ENCODE measurements around the gene SPTB.

SPTB gene

DNA sequence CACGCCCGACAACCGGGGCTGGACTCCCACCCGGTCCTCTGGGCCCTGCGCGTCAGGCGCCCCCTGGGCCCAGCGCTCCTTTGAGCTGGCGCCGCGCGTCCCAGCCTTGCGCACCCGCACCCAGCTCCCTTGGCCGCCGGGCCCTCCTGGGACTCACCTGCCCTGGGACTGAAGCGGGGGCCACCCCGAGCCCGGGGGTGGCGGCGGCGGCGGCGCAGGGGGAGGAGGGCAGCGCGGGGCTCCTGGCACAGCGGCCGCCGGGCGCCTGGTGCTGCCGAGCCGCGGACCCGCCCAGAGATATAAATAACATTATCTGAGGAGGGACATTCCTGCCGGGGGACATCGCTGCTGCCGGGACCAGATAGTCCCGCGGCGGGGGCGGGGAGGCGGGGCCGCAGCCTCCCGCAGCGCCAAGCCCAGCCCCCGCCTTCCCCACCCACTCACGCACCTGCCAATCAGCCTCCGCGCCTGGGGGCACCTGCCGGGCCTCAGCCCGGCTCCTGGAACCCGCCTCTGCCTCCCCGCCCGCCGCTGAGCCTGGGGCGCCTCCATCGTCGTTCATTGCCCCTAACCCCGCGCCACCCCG lies at the start of gene SPTB:
Gene SPTB (minus strand): TSS at position 273 of the 586 bp plus-strand sequence. CDS start 56,813 bp downstream, outside the sequence.
- Histone ChIP-seq H3K9me3 (ENCODE audit: low read length) (no peaks in the 10 kb centered on the region), H3K4me3 (ENCODE audit: low read length) (peak within 1 kb of the TSS; percentile 50), H3K4me1 (ENCODE audit: insufficient read depth, low read length) (peaks cover 14% of the 10 kb centered on the region)

DNA sequence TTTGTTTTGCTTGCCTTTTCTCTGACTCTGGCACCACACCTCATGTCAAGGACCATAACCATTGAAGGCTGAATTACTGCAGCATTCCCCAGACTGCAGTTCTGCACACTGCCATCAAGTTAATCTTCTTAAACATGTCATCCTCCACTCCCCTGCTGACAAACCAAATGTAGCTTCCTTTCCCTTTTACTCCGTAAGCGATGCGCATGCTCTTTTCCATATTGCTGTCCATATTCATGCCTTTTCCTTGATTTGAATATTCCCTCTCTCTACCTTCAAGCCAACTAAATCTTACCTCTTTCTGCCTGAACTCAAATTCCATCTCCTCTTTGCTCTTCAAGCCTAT lies 49.3 kb upstream of the SPTB start:
- H3K9me3 ChIP-seq (ENCODE audit: low read length): no peaks in the 10 kb centered on the region
- H3K36me3 ChIP-seq (ENCODE audit: insufficient read depth, low read length): peaks cover 69% of the 10 kb centered on the region
- H3K4me1 ChIP-seq (ENCODE audit: insufficient read depth, low read length): peaks cover 13% of the 10 kb centered on the region
- H3K4me3 ChIP-seq (ENCODE audit: low read length): no peak overlapping the region
- H2AFZ ChIP-seq (ENCODE audit: low read depth, low read length): no peak overlapping the region
- H3K27me3 ChIP-seq (ENCODE audit: insufficient read depth, low read length): no peaks in the 10 kb centered on the region

More for the DNA sequence above, at the start of gene SPTB:
- Histone ChIP-seq H2AFZ (ENCODE audit: low read depth, low read length) (peak within 1 kb of the TSS; percentile 57), H3K36me3 (ENCODE audit: insufficient read depth, low read length) (no peaks in the 10 kb centered on the region), H3K27me3 (ENCODE audit: insufficient read depth, low read length) (peaks cover 78% of the 10 kb centered on the region)

GRCh38 chr14:64928239-64929013 lies 48.7 kb upstream of the SPTB start:
- Histone ChIP-seq H3K4me1 (ENCODE audit: insufficient read depth, low read length) (peaks cover 13% of the 10 kb centered on the region), H3K4me3 (ENCODE audit: low read length) (no peak overlapping the region), H3K27me3 (ENCODE audit: insufficient read depth, low read length) (no peaks in the 10 kb centered on the region), H2AFZ (ENCODE audit: low read depth, low read length) (no peak overlapping the region), H3K36me3 (ENCODE audit: insufficient read depth, low read length) (peaks cover 66% of the 10 kb centered on the region), H3K9me3 (ENCODE audit: low read length) (no peaks in the 10 kb centered on the region)

- H3K36me3 ChIP-seq (ENCODE audit: insufficient read depth, low read length): peaks cover 59% of the 10 kb centered on the region
- peaks cover 9% of the 10 kb centered on the region for H3K4me1 ChIP-seq (ENCODE audit: insufficient read depth, low read length)
- no peak overlapping the region for H2AFZ ChIP-seq (ENCODE audit: low read depth, low read length)
- H3K9me3 ChIP-seq (ENCODE audit: low read length): no peaks in the 10 kb centered on the region
- H3K4me3 ChIP-seq (ENCODE audit: low read length): no peak overlapping the region
- H3K27me3 ChIP-seq (ENCODE audit: insufficient read depth, low read length): no peaks in the 10 kb centered on the region
These were observed 47.3 kb upstream of the SPTB start for GRCh38 chr14:64927031-64927430.

DNA sequence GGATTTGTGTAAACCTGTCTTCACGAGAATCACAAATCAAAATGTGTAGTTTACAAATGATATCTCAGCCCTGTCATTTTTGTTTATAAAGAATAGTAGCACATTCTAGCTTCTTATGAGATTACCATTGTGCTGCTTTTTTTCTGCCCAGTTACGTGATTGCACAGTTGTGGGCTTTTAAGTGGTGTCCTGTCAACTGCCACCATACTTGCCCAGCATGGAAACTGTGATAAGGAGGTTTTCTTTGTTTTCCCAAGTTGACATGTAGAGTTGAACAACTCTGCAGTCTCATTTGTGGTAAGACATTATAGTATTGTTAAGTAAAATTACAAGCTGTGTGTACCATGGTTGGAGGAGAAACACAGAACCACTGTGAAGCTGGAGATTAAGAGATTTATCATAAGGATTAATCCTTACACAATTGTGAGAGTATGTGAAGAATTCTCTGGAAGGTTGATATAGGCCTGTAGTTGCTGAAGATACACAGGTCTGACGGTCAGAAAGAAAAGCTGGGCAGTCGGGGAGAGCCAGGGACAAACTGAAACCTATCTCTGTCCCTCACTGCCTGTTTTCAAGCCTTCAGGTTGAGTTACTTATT lies 46.8 kb upstream of the SPTB start:
- peaks cover 57% of the 10 kb centered on the region for H3K36me3 ChIP-seq (ENCODE audit: insufficient read depth, low read length)
- no peak overlapping the region for H3K4me3 ChIP-seq (ENCODE audit: low read length)
- H3K27me3 ChIP-seq (ENCODE audit: insufficient read depth, low read length): no peaks in the 10 kb centered on the region
- peaks cover 4% of the 10 kb centered on the region for H3K4me1 ChIP-seq (ENCODE audit: insufficient read depth, low read length)
- no peak overlapping the region for H2AFZ ChIP-seq (ENCODE audit: low read depth, low read length)
- H3K9me3 ChIP-seq (ENCODE audit: low read length): no peaks in the 10 kb centered on the region

- no peak overlapping the region for H3K4me3 ChIP-seq (ENCODE audit: low read length)
- no peaks in the 10 kb centered on the region for H3K9me3 ChIP-seq (ENCODE audit: low read length)
- no peaks in the 10 kb centered on the region for H3K4me1 ChIP-seq (ENCODE audit: insufficient read depth, low read length)
- no peaks in the 10 kb centered on the region for H3K27me3 ChIP-seq (ENCODE audit: insufficient read depth, low read length)
- peaks cover 38% of the 10 kb centered on the region for H3K36me3 ChIP-seq (ENCODE audit: insufficient read depth, low read length)
- no peak overlapping the region for H2AFZ ChIP-seq (ENCODE audit: low read depth, low read length)
These were observed 43.3 kb upstream of the SPTB start for GRCh38 chr14:64923015-64923414.

DNA sequence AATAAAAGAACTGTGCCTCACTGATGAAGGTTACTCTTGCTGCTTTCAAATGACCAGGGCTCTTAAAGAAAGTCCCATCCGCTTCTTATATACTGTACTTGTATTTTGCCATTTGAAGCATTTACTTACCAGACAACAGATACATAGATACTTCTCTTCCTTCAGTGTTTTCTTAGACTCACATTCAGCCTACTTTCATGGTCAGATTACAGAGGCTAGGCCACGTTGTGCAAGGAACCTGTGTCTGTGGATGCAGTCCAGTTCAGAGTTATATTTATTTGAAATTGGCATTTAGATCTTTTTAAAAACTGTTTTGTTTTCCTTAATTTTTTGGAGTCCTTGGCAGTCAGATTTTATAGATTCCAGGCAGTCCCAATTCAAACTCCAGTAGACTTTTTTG lies 40.8 kb upstream of the SPTB start:
- Histone ChIP-seq H3K36me3 (ENCODE audit: insufficient read depth, low read length) (peaks cover 16% of the 10 kb centered on the region), H3K4me3 (ENCODE audit: low read length) (no peak overlapping the region), H3K9me3 (ENCODE audit: low read length) (no peaks in the 10 kb centered on the region), H3K27me3 (ENCODE audit: insufficient read depth, low read length) (no peaks in the 10 kb centered on the region), H3K4me1 (ENCODE audit: insufficient read depth, low read length) (peaks cover under 1% of the 10 kb centered on the region), H2AFZ (ENCODE audit: low read depth, low read length) (no peak overlapping the region)

DNA sequence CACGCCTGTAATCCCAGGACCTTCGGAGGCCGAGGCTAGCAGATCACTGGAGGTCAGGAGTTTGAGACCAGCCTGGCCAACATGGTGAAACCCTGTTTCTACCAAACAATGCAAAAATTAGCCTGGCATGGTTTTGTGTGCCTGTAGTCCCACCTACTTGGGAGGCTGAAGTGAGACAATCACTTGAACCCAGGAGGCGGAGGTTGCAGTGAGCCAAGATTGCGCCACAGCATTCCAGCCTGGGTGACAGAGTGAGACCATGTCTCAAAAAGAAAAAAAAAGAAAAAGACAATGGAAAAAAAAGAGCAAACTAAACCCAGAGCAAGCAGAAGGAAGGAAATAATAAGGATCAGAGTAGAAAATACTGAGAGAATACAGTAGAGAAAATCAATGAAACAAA lies 39.9 kb upstream of the SPTB start:
- Histone ChIP-seq H3K4me1 (ENCODE audit: insufficient read depth, low read length) (peaks cover 9% of the 10 kb centered on the region), H3K9me3 (ENCODE audit: low read length) (no peaks in the 10 kb centered on the region), H3K4me3 (ENCODE audit: low read length) (no peak overlapping the region), H3K27me3 (ENCODE audit: insufficient read depth, low read length) (no peaks in the 10 kb centered on the region), H2AFZ (ENCODE audit: low read depth, low read length) (no peak overlapping the region), H3K36me3 (ENCODE audit: insufficient read depth, low read length) (peaks cover 8% of the 10 kb centered on the region)

- H3K4me3 ChIP-seq (ENCODE audit: low read length): no peak overlapping the region
- H3K9me3 ChIP-seq (ENCODE audit: low read length): no peaks in the 10 kb centered on the region
- H3K36me3 ChIP-seq (ENCODE audit: insufficient read depth, low read length): peaks cover 4% of the 10 kb centered on the region
- no peaks in the 10 kb centered on the region for H3K27me3 ChIP-seq (ENCODE audit: insufficient read depth, low read length)
- H3K4me1 ChIP-seq (ENCODE audit: insufficient read depth, low read length): peaks cover 9% of the 10 kb centered on the region
- no peak overlapping the region for H2AFZ ChIP-seq (ENCODE audit: low read depth, low read length)
These were observed 39.5 kb upstream of the SPTB start for GRCh38 chr14:64919215-64919614.

- Histone ChIP-seq H3K27me3 (ENCODE audit: insufficient read depth, low read length) (no peaks in the 10 kb centered on the region), H3K9me3 (ENCODE audit: low read length) (no peaks in the 10 kb centered on the region), H3K4me3 (ENCODE audit: low read length) (no peak overlapping the region), H2AFZ (ENCODE audit: low read depth, low read length) (no peak overlapping the region), H3K36me3 (ENCODE audit: insufficient read depth, low read length) (no peaks in the 10 kb centered on the region), H3K4me1 (ENCODE audit: insufficient read depth, low read length) (peaks cover 12% of the 10 kb centered on the region)
These were observed 38.5 kb upstream of the SPTB start for GRCh38 chr14:64918216-64918615.

GRCh38 chr14:64915797-64916196 lies 36.1 kb upstream of the SPTB start:
- peak overlapping the region; percentile 12 for H3K4me3 ChIP-seq (ENCODE audit: low read length)
- no peaks in the 10 kb centered on the region for H3K9me3 ChIP-seq (ENCODE audit: low read length)
- H3K4me1 ChIP-seq (ENCODE audit: insufficient read depth, low read length): peaks cover 12% of the 10 kb centered on the region
- no peaks in the 10 kb centered on the region for H3K27me3 ChIP-seq (ENCODE audit: insufficient read depth, low read length)
- no peaks in the 10 kb centered on the region for H3K36me3 ChIP-seq (ENCODE audit: insufficient read depth, low read length)
- no peak overlapping the region for H2AFZ ChIP-seq (ENCODE audit: low read depth, low read length)

DNA sequence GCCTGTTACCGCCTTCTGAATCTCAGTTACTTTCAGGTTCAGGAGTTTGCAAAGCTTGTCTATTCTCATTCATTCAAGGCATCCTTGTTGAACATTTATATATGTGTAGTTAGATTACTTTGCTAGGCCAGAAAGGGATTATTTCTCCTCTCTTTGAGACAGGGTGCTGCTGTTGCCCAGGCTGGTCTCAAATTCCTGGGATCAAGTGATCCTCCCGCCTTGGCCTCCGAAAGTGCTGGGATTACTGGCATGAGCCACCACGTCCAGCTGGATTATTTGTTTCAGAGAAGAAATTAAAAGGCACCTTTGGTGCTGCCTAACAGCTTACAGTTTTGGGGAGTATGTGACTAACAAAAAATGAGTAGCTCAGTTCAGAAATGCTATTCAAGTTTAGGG lies 35.3 kb upstream of the SPTB start:
- Histone ChIP-seq H3K27me3 (ENCODE audit: insufficient read depth, low read length) (no peaks in the 10 kb centered on the region), H3K4me3 (ENCODE audit: low read length) (peak overlapping the region; percentile 69), H2AFZ (ENCODE audit: low read depth, low read length) (peak overlapping the region; percentile 81)

DNA sequence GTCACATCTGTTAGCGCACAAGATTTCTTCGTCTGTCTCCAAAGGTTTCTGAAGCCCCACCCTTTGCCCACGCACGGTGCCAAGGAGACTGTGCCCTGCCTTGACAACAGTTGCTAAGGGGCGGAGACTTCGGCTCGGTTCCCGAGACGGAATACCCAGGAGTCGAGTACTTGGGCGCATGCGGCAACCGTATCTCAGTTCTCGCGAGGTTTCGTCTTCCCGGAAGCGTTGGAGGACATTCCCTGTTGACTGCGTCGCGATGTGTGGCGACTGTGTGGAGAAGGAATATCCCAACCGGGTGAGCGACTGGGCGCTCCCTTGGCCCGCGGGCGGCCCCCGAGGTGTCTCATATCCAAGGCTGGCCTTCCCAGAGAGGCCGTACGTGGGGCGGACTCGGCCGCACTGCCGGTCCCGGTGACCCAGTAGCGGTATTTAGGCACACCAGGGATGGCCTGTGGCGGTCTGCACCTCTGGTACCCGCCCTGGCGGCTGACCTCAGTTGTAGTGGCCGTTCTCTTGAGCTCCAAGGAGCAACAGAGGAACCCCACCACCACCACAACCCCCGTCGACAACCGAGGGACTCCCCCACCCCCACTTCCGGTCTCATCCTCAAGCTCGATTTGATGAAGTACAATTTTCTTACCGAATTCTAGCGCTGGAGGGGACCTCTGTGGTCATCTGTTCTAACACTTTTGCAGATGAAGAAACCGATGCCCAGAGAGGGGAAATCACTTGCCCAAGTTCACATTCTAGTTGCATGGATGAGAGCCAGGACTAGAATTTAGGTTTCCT lies 34.7 kb upstream of the SPTB start, which contains the start of gene CHURC1:
Gene CHURC1 (plus strand): TSS at position 219 of the 792 bp plus-strand sequence. CDS start 41 bp downstream, at position 260.
- peak within 1 kb of the TSS; percentile 69 for H3K4me3 ChIP-seq (ENCODE audit: low read length)
- no peaks in the 10 kb centered on the region for H3K36me3 ChIP-seq (ENCODE audit: insufficient read depth, low read length)

More for the DNA sequence above, 35.3 kb upstream of the SPTB start:
- Histone ChIP-seq H3K36me3 (ENCODE audit: insufficient read depth, low read length) (no peaks in the 10 kb centered on the region), H3K4me1 (ENCODE audit: insufficient read depth, low read length) (peaks cover 12% of the 10 kb centered on the region), H3K9me3 (ENCODE audit: low read length) (no peaks in the 10 kb centered on the region)

More for the DNA sequence above, 34.7 kb upstream of the SPTB start, which contains the start of gene CHURC1:
- Histone ChIP-seq H3K27me3 (ENCODE audit: insufficient read depth, low read length) (peaks cover 4% of the 10 kb centered on the region), H2AFZ (ENCODE audit: low read depth, low read length) (peak within 1 kb of the TSS; percentile 81), H3K9me3 (ENCODE audit: low read length) (no peaks in the 10 kb centered on the region), H3K4me1 (ENCODE audit: insufficient read depth, low read length) (peaks cover 12% of the 10 kb centered on the region)

Measured in neuron (in vitro differentiated cells).